GM23338 (cell line): ENCODE results near the gene SCRG1. TPM values are rescaled to one million over a fixed set of nuclear protein-coding genes. Genes with fewer than 3 reads are reported as not detected.

Experiments
- ATAC-seq: fragments of 200-7000 bp; cut with Tn5 transposase; 3 replicates; pipeline ENCODE4 v1.9.1; 2020
- DNase-seq: peaks from one replicate; pipeline ENCODE4 v3.0.0-alpha.2; 2015; ENCODE audit warnings: low spot score
- H2AFZ ChIP-seq: fragments of 200-600 bp; sonication (generic); 2 replicates; pipeline ENCODE4 v1.8.0; 2016; ENCODE audit warnings: antibody characterized with exemption, mild to moderate bottlenecking, moderate library complexity
- H3F3A ChIP-seq: fragments of 200-600 bp; sonication (generic); replicated peaks from 2 replicates; pipeline ENCODE4 v1.8.0; 2017; ENCODE audit warnings: antibody characterized with exemption, mixed run types, low read depth
- H3K27ac ChIP-seq: fragments of 200-600 bp; sonication (generic); 2 replicates; pipeline ENCODE4 v1.6.1; 2016; ENCODE audit warnings: low read depth
- H3K27me3 ChIP-seq: fragments of 200-600 bp; sonication (generic); 2 replicates; pipeline ENCODE4 v1.8.0; 2016; ENCODE audit warnings: mild to moderate bottlenecking, mixed run types, moderate library complexity; ENCODE audit not compliant: insufficient read depth
- H3K36me3 ChIP-seq: fragments of 200-600 bp; sonication (generic); 2 replicates; pipeline ENCODE4 v1.8.0; 2016; ENCODE audit warnings: mild to moderate bottlenecking; ENCODE audit not compliant: insufficient read depth
- H3K4me1 ChIP-seq: fragments of 200-600 bp; sonication (generic); 2 replicates; pipeline ENCODE4 v1.8.0; 2016; ENCODE audit warnings: mild to moderate bottlenecking, moderate library complexity; ENCODE audit not compliant: insufficient read depth
- H3K4me2 ChIP-seq: fragments of 200-600 bp; sonication (generic); 2 replicates; pipeline ENCODE4 v1.7.1; 2017; ENCODE audit warnings: mixed run types
- H3K4me3 ChIP-seq: fragments of 200-600 bp; sonication (generic); 2 replicates; pipeline ENCODE4 v1.6.1; 2016; ENCODE audit warnings: mixed run types
- H3K79me2 ChIP-seq: fragments of 200-600 bp; sonication (generic); replicated peaks from 2 replicates; pipeline ENCODE4 v1.8.0; 2017; ENCODE audit warnings: mild to moderate bottlenecking; ENCODE audit not compliant: insufficient read depth
- H3K9me2 ChIP-seq: fragments of 200-600 bp; sonication (generic); 2 replicates; pipeline ENCODE4 v1.8.0; 2017; ENCODE audit not compliant: insufficient read depth
- H4K20me1 ChIP-seq: fragments of 200-600 bp; sonication (generic); replicated peaks from 2 replicates; pipeline ENCODE4 v1.8.0; 2017; ENCODE audit warnings: mild to moderate bottlenecking; ENCODE audit not compliant: insufficient read depth
- H3K27ac Mint-ChIP-seq: 2 replicates; pipeline ENCODE4 v1.8.0; 2020; ENCODE audit warnings: inconsistent platforms, mild to moderate bottlenecking, moderate library complexity, mixed read lengths
- H3K27me3 Mint-ChIP-seq: 3 replicates; pipeline ENCODE4 v1.8.0; 2022; ENCODE audit warnings: low read depth, mild to moderate bottlenecking, moderate library complexity, mixed read lengths, inconsistent platforms; ENCODE audit not compliant: insufficient read depth, poor library complexity
- H3K36me3 Mint-ChIP-seq: 3 replicates; pipeline ENCODE4 v1.8.0; 2021; ENCODE audit warnings: low read depth, mild to moderate bottlenecking, inconsistent platforms, moderate library complexity, mixed read lengths
- H3K4me1 Mint-ChIP-seq: 3 replicates; pipeline ENCODE4 v1.8.0; 2020; ENCODE audit warnings: mild to moderate bottlenecking, inconsistent platforms, mixed read lengths
- H3K4me3 Mint-ChIP-seq: 3 replicates; pipeline ENCODE4 v1.8.0; 2021; ENCODE audit warnings: moderate library complexity, mild to moderate bottlenecking, inconsistent platforms, mixed read lengths
- H3K9me3 Mint-ChIP-seq: 3 replicates; pipeline ENCODE4 v1.8.0; 2020; ENCODE audit warnings: moderate library complexity, mild to moderate bottlenecking, inconsistent platforms, mixed read lengths
- CTCF ChIP-seq, 2 experiments: fragments of 200-600 bp in 1 of 2; sonication (generic) in 1 of 2; conservative IDR thresholded peaks; 2 replicates each; pipeline versions ENCODE4 v1.5.1 to v1.6.1; 2016 to 2017; ENCODE audit warnings: antibody characterized with exemption in 2 of 2, low read depth in 2 of 2, mild to moderate bottlenecking in 2 of 2, moderate library complexity in 1 of 2
- EZH2phosphoT487 ChIP-seq: fragments of 200-600 bp; sonication (generic); IDR thresholded peaks from one replicate; pipeline ENCODE4 v1.8.1; 2018; ENCODE audit warnings: antibody characterized with exemption; ENCODE audit not compliant: unreplicated experiment
- NANOG ChIP-seq: IDR thresholded peaks from 2 replicates; pipeline ENCODE4 v1.6.1; 2016; ENCODE audit warnings: antibody characterized with exemption, borderline replicate concordance
- REST ChIP-seq: IDR thresholded peaks from one replicate; pipeline ENCODE4 v1.6.1; 2018; ENCODE audit warnings: antibody characterized with exemption; ENCODE audit not compliant: unreplicated experiment
- ZNF331 ChIP-seq: fragments of 250-450 bp; sonication (Bioruptor Pico); IDR thresholded peaks from 2 replicates; pipeline ENCODE4 v1.5.0; 2020; ENCODE audit warnings: low read depth, mild to moderate bottlenecking, moderate library complexity
- polyA plus RNA-seq: library from polyadenylated mRNA; unstranded; fragments of >200 nt; fragmentation: Nextera tagmentation; extraction: Ambion mirVana; gene quantifications from 2 replicates; pipeline ENCODE4 v1.2.1, GENCODE V29; 2016
- total RNA-seq: library from RNA; depleted of rRNA; stranded (reverse); fragments of >200 nt; shearing (Covaris generic); gene quantifications from 2 replicates; pipeline ENCODE4 v1.2.3, GENCODE V29; 2014

Gene SCRG1
- total and polyA plus RNA-seq, 2 experiments from 2014 or later: 0.45 TPM; not detected in 1

GRCh38 chr4:173443121-173443520 is 44.2 kb upstream of the SCRG1 start:
- Mint-ChIP-seq H3K9me3 (no peaks in the 10 kb centered on the region), H3K27ac (no peak overlapping the region), H3K36me3 (no peaks in the 10 kb centered on the region)

More at GRCh38 chr4:173443121-173443520, 44.2 kb upstream of the SCRG1 start:
- no peak overlapping the region for H3K27ac ChIP-seq
- H4K20me1 ChIP-seq: no peaks in the 10 kb centered on the region
- no peaks in the 10 kb centered on the region for H3K4me1 ChIP-seq
- no peak overlapping the region for H3K4me3 ChIP-seq
- no peaks in the 10 kb centered on the region for H3K9me2 ChIP-seq
- no peaks in the 10 kb centered on the region for H3K79me2 ChIP-seq
- Mint-ChIP-seq H3K4me3 (no peak overlapping the region), H3K27me3 (no peaks in the 10 kb centered on the region), H3K4me1 (no peaks in the 10 kb centered on the region)
- TF ChIP-seq CTCF (conservative IDR thresholded peaks at IDR 0.05; ENCODE audit: low read depth in 2 of 2) (no peak), NANOG (no peak), REST (no peak), ZNF331 (CRISPR knock-in tag) (no peak), EZH2phosphoT487 (no peak)
- H3K36me3 ChIP-seq: no peaks in the 10 kb centered on the region
- DNase-seq (no peak), ATAC-seq (no peak)
- H3K27me3 ChIP-seq: no peaks in the 10 kb centered on the region
- H3K4me2 ChIP-seq: no peak overlapping the region
- no peak overlapping the region for H2AFZ ChIP-seq
- H3F3A ChIP-seq: no peaks in the 10 kb centered on the region
